Measurements from ENCODE around the gene AHI1. TPM values are rescaled to one million over a fixed set of nuclear protein-coding genes. Genes with fewer than 3 reads are reported as not detected.
"Not testable (repeated sequence)": the region's sequence is repeated elsewhere in the genome, so short reads cannot be mapped to it uniquely, and the experiment has no call there.

Gene AHI1
- total RNA-seq, 1 donor from 2014 or later, result 34.0 TPM

DNA sequence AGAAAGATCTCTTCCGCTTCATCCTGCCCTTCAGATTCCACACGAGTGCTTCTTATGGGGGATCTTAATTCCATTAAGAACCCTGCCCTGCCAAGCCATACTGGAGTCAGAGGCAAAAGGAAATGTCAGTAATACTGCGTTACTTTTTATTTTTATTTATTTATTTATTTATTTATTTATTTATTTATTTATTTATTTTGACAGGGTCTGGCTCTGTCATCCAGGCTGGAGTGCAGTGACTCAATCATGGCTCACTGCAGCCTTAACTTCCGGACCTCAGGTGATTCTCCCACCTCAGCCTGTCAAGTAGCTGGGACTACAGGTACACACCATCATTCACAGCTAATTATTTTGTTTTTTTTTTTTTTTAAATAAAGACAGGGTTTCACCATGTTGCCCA lies 236.9 kb downstream of the AHI1 start:
- no peak for DNase-seq

DNA sequence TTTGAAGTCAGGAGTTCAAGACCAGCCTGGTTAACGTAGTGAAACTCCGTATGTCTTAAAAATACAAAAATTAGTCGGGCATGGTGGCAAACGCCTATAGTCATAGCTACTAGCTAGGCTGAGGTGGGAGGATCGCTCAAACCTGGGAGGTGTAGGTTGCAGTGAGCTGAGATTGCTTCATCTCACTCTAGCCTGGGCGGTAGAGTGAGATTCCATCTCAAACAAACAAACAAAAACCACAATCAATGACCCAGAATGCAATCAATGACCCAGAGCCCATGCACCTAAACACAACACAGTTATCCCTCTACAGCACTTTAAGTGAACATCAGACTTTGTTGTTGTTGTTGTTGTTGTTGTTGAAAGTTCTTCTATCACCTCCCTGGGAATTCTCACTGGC lies 238.6 kb downstream of the AHI1 start:
- no peak for DNase-seq

DNA sequence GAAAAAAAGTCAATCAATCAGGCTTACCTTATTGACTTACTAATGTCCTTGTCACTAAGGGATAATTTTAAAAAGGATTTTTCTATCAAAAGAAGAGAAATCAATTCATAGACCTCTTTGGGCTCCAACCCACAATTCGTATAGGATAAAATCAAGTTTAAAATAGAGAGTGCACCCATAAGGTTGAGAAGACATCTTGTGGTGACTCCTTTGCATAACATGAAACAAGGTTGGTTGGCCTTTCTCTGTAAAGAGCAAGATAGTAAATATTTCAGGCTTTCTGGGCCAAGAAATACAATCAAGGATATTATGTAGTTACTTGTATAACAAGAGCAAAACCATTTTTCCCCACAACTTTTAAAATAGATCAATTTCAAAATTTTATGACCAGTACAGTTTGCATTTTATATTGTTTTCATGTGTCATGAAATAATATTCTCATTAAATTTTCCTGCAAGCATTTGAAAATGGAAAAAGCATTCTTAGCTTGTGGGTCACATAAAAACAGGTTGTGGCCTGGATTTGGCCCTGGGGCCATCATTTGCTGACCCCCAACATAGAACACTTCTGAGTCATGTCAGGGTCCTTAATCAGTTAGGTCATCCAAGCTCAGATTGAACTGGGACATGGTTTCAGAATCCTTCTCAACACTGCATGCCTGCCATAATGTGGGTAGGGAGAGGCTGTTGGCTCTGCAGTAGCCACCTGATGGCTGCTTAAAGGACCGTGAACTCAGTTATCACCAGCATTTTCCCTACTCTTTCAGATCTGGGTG lies 239.7 kb downstream of the AHI1 start:
- no peak for DNase-seq

DNA sequence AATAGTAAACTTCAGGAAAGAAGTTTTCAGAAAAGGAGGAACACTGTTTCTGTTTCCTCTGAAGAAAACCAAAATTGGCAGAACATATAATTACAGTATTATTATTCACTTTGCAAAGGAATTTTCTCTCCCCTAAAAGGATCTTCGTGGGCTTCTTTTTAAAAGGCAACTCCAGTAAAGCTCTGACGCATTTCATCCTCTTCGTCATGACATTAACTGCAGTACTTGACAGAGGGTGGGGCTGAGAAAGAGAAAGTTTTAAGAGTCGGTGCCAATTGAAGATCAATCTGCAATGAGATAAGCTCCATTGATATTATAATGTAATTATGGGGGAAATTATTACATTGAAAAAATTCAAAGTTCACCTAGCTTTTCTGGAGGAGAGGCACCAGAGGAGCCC lies 240.7 kb downstream of the AHI1 start:
- DNase-seq, result no peak

DNA sequence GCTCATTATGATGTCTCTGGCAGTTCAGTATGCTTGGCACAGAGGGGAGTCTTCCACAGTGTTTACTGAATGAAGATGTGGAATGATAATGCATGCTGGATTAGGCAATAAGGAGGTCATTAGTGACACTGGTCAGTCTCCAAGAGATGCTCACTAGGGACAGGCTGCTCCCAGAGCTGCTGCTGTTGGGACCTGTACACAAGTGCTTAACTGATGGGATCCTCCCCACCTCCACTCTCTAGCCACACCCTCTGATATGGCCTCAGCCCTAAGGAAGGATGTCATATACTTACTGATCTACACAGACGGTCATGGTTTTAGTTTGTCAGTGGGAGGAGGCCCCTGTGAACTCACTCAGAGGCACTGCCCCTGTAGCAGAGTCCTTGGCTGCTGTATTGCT lies 243.1 kb downstream of the AHI1 start:
- no peak for DNase-seq

GRCh38 chr6:135251498-135252441 lies 245.8 kb downstream of the AHI1 start:
- DNase-seq, result no peak

DNA sequence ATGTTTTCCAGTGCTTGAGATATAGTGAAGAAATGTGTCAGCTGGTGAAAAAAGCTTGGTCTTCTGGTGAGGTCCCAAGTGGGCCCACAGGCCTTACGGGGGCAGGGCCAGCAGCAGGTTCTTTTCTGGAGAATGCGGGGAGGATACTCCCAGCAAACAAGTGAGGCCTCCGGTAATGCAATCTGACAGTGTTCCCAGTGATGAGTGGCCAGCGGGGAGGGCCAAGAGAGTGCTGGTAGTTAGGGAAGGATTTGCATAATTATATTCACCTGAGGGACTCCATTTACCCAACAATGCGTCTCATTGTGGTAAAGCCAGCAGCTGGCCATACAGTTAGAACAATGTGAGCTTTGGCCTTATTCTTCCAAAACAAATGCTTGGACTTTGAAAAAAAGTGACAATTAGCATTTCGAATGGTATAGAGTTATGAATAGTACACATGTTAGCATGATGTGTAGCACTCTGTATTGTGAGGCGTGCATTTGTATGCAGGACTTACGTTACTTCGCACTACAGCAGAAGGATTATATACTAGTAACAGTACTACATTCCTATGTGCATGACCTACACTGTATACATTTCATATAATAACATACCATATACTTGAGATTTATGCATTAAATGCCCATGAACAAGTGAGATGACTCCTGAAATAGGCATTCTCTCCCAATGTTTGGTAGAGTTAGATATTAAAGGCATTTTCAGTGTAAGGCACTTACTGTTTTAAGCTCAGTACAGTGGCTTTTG lies 246.6 kb downstream of the AHI1 start:
- no peak for DNase-seq

GRCh38 chr6:135250234-135250633 lies 247.3 kb downstream of the AHI1 start:
- no peak for DNase-seq

DNA sequence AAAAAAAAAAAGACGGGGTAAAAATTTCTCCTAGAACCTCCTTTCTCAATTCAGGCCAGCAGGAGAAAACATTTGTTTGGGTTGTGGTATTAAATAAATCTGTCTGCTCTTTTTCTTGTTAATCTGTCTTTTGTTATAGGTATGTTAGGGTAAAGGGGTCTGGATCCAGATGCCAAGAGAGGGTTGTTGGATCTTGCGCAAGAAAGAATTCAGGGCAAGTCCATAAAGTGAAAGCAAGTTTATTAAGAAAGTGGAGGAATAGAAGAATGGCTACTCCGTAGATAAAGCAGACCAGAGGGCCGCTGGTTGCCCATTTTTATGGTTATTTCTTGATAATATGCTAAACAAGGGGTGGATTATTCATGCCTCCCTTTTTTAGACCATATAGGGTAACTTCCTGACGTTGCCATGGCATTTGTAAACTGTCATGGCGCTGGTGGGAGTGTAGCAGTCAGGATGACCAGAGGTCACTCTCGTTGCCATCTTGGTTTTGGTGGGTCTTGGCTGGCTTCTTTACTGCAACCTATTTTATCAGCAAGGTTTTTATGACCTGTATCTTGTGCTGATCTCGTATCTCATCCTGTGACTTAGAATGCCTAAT lies 251.0 kb downstream of the AHI1 start:
- DNase-seq, result not testable (repeated sequence)

- DNase-seq, result no peak
These were observed 252.7 kb downstream of the AHI1 start for GRCh38 chr6:135244805-135245204.

- peak; percentile 10 for DNase-seq
These were observed 253.4 kb downstream of the AHI1 start for GRCh38 chr6:135243871-135244796.

DNA sequence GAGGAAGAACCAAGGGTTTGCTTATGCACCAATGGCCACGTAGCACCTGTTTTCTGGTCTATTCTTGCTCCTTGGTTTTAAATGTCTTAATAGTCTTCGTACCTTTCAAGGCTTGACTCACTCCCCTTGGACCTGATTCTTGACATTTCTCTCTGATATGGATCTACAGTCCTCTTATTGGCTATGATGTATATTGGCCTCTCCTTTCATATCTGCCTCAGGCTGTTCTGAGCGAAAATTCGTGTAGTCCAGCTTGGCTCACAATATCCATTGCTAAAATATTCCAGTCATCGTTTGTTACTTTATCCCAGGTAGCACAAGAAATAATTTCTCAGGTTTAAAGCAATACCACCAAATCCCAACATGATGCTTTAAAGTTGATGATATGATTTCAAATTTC lies 256.8 kb downstream of the AHI1 start:
- DNase-seq, result no peak

GRCh38 chr6:135236732-135237131 lies 260.8 kb downstream of the AHI1 start:
- DNase-seq, result no peak

DNA sequence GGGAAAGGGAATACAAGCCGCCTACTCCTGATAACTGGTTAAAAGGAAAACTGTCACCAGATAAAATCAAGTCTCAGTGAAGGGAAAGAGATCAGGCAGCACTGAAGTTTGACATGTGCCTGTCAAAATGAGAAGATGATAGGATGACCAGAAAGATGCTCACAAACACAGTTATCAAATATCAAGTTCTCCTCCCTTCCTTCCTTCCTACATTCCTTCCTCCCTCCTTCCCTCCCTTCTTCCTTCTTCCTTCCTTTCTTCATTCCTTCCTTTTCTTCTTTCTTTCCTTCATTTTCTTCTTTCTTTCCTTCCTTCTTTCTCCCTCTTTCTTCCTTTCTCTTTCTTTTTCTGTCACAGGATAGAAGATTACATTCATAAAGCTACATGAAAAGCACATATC lies 261.2 kb downstream of the AHI1 start:
- DNase-seq, result no peak

DNA sequence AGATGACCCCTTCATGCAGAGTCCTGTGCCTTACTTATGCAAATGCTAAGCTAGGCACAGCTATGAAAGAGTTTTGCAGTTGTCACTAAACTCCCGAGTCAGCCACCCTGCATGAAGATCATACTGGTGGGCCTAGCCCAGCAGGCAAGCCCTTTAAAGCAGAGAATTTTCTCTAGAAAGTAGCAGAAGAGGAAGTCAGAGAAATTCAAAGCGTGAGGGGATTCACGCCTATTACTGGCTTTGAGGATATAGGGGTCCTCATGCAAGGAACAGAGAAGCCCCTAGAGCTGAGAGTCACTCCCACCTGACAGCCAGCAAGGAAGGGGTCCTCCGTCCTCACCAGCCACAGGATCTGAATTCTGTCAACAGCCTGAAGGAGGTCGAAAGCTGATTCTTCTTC lies 261.8 kb downstream of the AHI1 start:
- DNase-seq, result no peak

GRCh38 chr6:135234492-135234780 lies 263.1 kb downstream of the AHI1 start:
- DNase-seq, result no peak

DNA sequence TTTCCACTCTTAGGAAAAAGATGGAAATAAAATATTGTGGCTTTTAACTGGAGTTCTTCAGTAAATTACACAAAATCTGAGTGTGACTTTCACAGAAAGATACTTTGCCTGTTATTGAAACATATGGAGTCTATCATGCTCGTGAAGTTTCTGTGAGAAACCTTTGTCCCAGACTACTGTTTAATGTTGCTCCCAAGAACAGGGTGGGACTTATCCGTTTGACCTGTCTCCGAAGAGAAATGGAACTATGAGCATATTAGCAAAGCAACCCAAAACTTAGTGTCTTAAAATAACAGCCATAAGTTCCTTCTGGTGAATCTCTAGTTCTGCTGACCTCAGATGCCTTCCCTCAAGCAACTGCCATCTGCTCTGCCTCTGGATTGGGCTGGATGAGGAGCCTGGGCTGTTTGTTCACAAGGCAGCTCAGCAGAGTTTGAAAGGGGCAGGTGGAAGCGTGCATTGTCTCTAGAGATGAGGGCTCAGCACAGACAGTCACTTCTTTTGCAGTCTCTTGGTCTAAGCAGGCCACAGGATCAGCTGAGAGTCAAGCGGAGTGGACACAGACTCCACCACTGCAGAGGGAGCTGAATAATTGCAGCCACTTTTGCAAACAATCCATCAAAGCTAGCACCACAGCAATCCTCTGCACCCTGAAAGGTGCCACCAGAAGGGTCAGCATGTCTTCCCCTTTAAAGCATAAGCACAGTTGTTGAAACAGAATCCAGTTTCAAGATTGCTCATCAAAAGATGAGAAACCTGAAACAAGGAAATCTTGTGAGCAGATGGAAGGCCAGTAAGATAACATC lies 263.7 kb downstream of the AHI1 start:
- no peak for DNase-seq
